Breast epithelium (tissue), 4 donors: ENCODE data around the gene SLC5A9. TPM values are rescaled to one million over a fixed set of nuclear protein-coding genes. Genes with fewer than 3 reads are reported as not detected.

Source experiments
- DNase-seq, 2 donors: peaks; one replicate each; pipeline ENCODE4 v3.0.0-alpha.2; 2019; ENCODE audit warnings: low spot score in 2 of 2
- H3K27ac ChIP-seq, 2 donors: fragments of 200-600 bp; sonication (generic) in 1 of 2; one replicate each; pipeline ENCODE4 v1.5.1; 2016 to 2019; ENCODE audit warnings: mild to moderate bottlenecking in 1 of 2
- H3K27me3 ChIP-seq, 2 donors: fragments of 200-600 bp; sonication (generic) in 1 of 2; one replicate each; pipeline versions ENCODE4 v1.5.1 to v1.6.0; 2017 to 2019; ENCODE audit warnings: control low read depth in 1 of 2, mild to moderate bottlenecking in 1 of 2
- H3K36me3 ChIP-seq: fragments of 200-600 bp; one replicate; pipeline ENCODE4 v1.5.1; 2019
- H3K4me1 ChIP-seq, 2 donors: fragments of 200-600 bp; sonication (generic); one replicate each; pipeline ENCODE4 v1.5.1; 2016 to 2019; ENCODE audit warnings: control low read depth in 1 of 2
- H3K4me3 ChIP-seq, 3 donors: fragments of 200-600 bp; sonication (generic); 1 replicate in 2 of 3; 2 replicates in 1 of 3; pipeline ENCODE4 v1.5.1; 2016 to 2019; ENCODE audit warnings: mild to moderate bottlenecking in 3 of 3, moderate library complexity in 2 of 3
- H3K9me3 ChIP-seq, 2 donors: fragments of 200-600 bp; sonication (generic) in 1 of 2; one replicate each; pipeline ENCODE4 v1.5.1; 2016 to 2019; ENCODE audit warnings: control low read depth in 1 of 2
- POLR2A ChIP-seq: fragments of 450-650 bp; IDR thresholded peaks from one replicate; pipeline ENCODE4 v1.6.1; 2016; ENCODE audit warnings: antibody characterized with exemption, mild to moderate bottlenecking, moderate library complexity
- POLR2AphosphoS5 ChIP-seq, 3 donors: sonication (generic); formaldehyde crosslinking; IDR thresholded peaks; one replicate each; pipeline ENCODE4 v1.6.1; 2017; ENCODE audit warnings: antibody characterized with exemption in 3 of 3
- intact Hi-C: fragments of 100-400 bp; cut with DNase I; formaldehyde crosslinking; loops from one replicate; pipeline ENCODE4 v1.15.1; 2023; ENCODE audit warnings: low total_unique reads
- total RNA-seq, 3 donors: library from RNA; depleted of rRNA; stranded (reverse); fragments of >200 nt; gene quantifications; one replicate each; pipeline ENCODE4 v1.1.0, GENCODE V29; 2016
- TF ChIP-seq, protein P1 (sequence below), 3 donors: fragments of 450-650 bp; IDR thresholded peaks; one replicate each; pipeline ENCODE4 v1.5.1; 2016 to 2017; ENCODE audit warnings: antibody characterized with exemption in 3 of 3, mild to moderate bottlenecking in 3 of 3, moderate library complexity in 3 of 3

SLC5A9 gene
- total RNA-seq, 3 donors from 2014 or later: 0.16 to 0.73 TPM; not detected in 1

DNA sequence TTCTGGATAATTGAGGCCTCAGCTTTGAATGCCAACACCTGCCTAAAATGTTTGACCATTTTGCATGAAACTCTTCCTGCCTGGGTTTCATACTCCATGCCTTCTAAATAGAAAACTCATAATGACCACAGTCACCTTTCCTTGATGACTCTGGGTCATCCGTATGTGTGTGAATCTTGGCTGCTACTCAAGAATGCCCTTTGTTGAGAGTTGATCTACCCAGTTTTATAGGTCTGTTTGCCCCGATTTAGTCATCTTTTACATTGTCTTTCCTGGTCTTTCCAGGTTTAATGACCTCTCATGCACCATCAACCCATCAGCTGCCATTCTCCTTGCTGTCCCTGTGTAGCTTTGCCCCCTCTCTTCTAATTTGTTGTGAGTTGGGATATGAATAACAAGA is 2.7 kb upstream of the SLC5A9 start:
- Histone ChIP-seq H3K36me3 (no peaks in the 10 kb centered on the region), H3K4me3 (no peak overlapping the region), H3K27ac (no peak overlapping the region), H3K4me1 (no peaks in the 10 kb centered on the region), H3K27me3 (no peaks in the 10 kb centered on the region), H3K9me3 (no peaks in the 10 kb centered on the region)
- TF ChIP-seq, protein P1, sequence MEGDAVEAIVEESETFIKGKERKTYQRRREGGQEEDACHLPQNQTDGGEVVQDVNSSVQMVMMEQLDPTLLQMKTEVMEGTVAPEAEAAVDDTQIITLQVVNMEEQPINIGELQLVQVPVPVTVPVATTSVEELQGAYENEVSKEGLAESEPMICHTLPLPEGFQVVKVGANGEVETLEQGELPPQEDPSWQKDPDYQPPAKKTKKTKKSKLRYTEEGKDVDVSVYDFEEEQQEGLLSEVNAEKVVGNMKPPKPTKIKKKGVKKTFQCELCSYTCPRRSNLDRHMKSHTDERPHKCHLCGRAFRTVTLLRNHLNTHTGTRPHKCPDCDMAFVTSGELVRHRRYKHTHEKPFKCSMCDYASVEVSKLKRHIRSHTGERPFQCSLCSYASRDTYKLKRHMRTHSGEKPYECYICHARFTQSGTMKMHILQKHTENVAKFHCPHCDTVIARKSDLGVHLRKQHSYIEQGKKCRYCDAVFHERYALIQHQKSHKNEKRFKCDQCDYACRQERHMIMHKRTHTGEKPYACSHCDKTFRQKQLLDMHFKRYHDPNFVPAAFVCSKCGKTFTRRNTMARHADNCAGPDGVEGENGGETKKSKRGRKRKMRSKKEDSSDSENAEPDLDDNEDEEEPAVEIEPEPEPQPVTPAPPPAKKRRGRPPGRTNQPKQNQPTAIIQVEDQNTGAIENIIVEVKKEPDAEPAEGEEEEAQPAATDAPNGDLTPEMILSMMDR (IDR thresholded peaks at IDR 0.05): no peak
- TF ChIP-seq POLR2A: no peak
- TF ChIP-seq POLR2AphosphoS5 (IDR thresholded peaks at IDR 0.05): no peak
- DNase-seq: no peak
- intact Hi-C loops: no loop called here

DNA sequence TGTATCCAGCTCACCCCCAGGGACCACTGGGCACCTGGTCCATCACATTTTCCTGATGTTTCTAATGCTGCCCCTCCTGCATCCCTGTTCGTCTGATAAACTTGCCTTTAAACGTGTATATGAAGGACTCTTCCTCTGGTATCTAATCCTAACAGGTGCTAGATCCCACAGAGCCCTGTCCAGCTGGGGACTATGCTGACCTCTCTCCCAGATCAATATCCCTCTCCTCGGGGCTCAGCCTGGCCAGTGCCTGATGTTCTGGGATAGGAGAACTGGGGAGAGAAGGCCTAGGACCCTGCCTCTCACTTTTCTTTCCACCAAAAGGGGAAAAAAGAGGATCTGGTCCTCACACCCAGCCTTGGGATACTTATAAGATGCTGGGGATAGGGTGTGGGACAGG is 1.4 kb upstream of the SLC5A9 start:
- H3K36me3 ChIP-seq: no peaks in the 10 kb centered on the region
- H3K27ac ChIP-seq: no peak overlapping the region
- no peaks in the 10 kb centered on the region for H3K27me3 ChIP-seq
- no peak overlapping the region for H3K4me3 ChIP-seq
- TF ChIP-seq POLR2A (no peak), POLR2AphosphoS5 (IDR thresholded peaks at IDR 0.05) (no peak)
- TF ChIP-seq, protein P1 (IDR thresholded peaks at IDR 0.05): no peak
- DNase-seq: no peak
- intact Hi-C loops: no loop called here
- no peaks in the 10 kb centered on the region for H3K4me1 ChIP-seq
- H3K9me3 ChIP-seq: no peaks in the 10 kb centered on the region

DNA sequence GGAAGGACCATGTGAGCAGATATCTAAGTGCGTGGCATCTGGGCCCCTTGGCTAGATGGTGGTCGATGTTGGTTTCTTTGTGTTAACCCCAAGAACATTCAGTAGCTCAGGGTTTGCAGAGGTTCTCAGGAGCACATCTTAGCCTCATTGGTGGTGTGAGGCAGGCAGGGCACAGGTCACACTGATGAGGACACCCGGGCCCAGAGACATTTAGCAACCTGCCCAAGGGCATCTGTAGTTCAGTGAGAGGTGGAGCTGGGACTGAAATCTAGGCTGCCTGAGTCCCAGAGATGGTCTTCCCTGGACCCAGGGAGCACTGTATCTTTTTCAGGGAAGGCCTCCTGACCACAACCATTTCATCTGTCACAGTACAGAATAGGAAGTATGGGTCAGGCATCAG is 859 bp upstream of the SLC5A9 start:
- H3K27ac ChIP-seq: no peak overlapping the region
- no peaks in the 10 kb centered on the region for H3K36me3 ChIP-seq
- H3K27me3 ChIP-seq: no peaks in the 10 kb centered on the region
- no peak for DNase-seq
- H3K4me1 ChIP-seq: no peaks in the 10 kb centered on the region
- H3K9me3 ChIP-seq: no peaks in the 10 kb centered on the region
- TF ChIP-seq, protein P1 (IDR thresholded peaks at IDR 0.05): no peak
- TF ChIP-seq POLR2AphosphoS5 (IDR thresholded peaks at IDR 0.05): no peak
- H3K4me3 ChIP-seq: no peak overlapping the region
- intact Hi-C loops: no loop called here

DNA sequence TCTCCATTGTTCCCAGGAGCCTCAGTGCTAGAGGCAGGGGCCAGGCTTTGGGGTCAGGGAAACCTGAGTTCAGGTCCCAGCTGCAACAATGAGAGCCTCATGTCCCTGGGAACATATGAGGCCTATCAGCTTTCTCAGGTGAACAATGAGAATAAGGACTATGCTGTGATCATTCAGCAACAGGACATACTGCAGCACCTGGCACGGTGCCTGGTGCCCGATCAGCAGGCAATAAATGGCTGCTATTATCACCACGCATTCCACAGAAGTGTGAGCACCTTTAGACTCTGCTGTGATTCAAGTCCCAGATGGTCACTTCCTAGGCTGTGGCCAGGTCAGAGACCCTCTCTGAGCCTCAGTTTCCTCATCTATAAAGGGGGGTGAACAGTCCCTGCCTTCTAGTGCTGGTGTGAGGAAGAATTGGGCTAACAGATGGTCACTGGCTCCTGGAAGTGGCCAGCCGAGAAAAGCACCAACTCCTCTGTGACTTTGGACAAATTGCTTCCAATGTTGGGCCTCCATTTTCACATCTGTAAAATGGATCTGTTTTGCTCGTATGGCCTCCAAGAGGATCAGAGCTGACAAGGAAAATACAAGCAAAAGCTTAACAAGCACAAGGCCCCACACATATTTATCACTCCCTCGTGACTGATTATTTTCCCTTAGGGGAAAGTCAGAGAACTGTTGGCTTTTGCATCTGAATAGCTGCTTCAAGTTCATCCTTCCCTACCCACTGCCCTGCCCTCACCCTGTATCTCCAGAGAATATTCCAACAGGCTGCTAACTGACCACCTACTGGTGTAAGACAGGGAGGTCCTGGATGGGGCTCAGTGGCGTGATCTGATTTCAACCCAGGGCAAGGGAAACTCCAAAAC is 1.1 kb downstream of the SLC5A9 start:
- Histone ChIP-seq H3K27ac (no peak overlapping the region), H3K4me3 (no peak overlapping the region), H3K9me3 (no peaks in the 10 kb centered on the region), H3K4me1 (no peaks in the 10 kb centered on the region), H3K27me3 (no peaks in the 10 kb centered on the region), H3K36me3 (no peaks in the 10 kb centered on the region)
- TF ChIP-seq, protein P1 (IDR thresholded peaks at IDR 0.05): no peak
- TF ChIP-seq POLR2A (no peak), POLR2AphosphoS5 (IDR thresholded peaks at IDR 0.05) (no peak)
- intact Hi-C loops: no loop called here
- no peak for DNase-seq

GRCh38 chr1:48224791-48225190 is 2.3 kb downstream of the SLC5A9 start:
- Histone ChIP-seq H3K27ac (no peak overlapping the region), H3K4me1 (no peaks in the 10 kb centered on the region), H3K27me3 (no peaks in the 10 kb centered on the region), H3K36me3 (no peaks in the 10 kb centered on the region), H3K4me3 (no peak overlapping the region), H3K9me3 (no peaks in the 10 kb centered on the region)
- TF ChIP-seq, protein P1 (IDR thresholded peaks at IDR 0.05): no peak
- TF ChIP-seq POLR2AphosphoS5 (IDR thresholded peaks at IDR 0.05): no peak
- no peak for TF ChIP-seq POLR2A
- DNase-seq: no peak
- intact Hi-C loops: no loop called here
